GM12878 (cell line): ENCODE measurements around the gene TMEM259. TPM values are rescaled to one million over a fixed set of nuclear protein-coding genes. Genes with fewer than 3 reads are reported as not detected.

ENCODE experiments used
- ATAC-seq: fragments of 200-7000 bp; cut with Tn5 transposase; 3 replicates; pipeline ENCODE4 v1.9.1; 2020; ENCODE audit warnings: mild to moderate bottlenecking, moderate library complexity
- BruUV-seq: library from RNA; stranded (reverse); fragments of 400-500 nt; replicated peaks from 2 replicates; lab custom pipeline; 2021; lab: Mats Ljungman, UMichigan
- CTCF ChIA-PET: fragments of 300-600 bp; sonication (Branson Sonifier 250); formaldehyde crosslinking; extraction: SDS; loops from one replicate; lab custom pipeline; 2021; ENCODE audit warnings: inconsistent platforms; lab: Yijun Ruan, JAX
- POLR2A ChIA-PET: fragments of 350-600 bp; formaldehyde crosslinking; extraction: SDS; loops from one replicate; lab custom pipeline; 2021; ENCODE audit warnings: inconsistent platforms; lab: Charles Lee
- RAD21 ChIA-PET: fragments of 300-600 bp; sonication (Branson Sonifier 250); formaldehyde crosslinking; loops from one replicate; lab custom pipeline; 2023; ENCODE audit warnings: antibody characterized with exemption; ENCODE audit not compliant: unreplicated experiment; lab: Charles Lee
- SMC1A ChIA-PET: fragments of 300-600 bp; sonication (Branson Sonifier 250); formaldehyde crosslinking; loops from one replicate; lab custom pipeline; 2023; ENCODE audit not compliant: unreplicated experiment, uncharacterized antibody; lab: Charles Lee
- DNase-seq: peaks from one replicate; pipeline ENCODE4 v3.0.0-alpha.2; 2011; ENCODE audit warnings: low read depth, low spot score
- FAIRE-seq: peaks from 3 replicates; lab custom pipeline; 2011; peaks lifted over from hg19 to GRCh38; lab: Jason Lieb, UNC
- H2AFZ ChIP-seq: 2 replicates; pipeline ENCODE4 v1.6.0; 2011; ENCODE audit warnings: low read depth, low read length, control low read depth; ENCODE audit not compliant: control insufficient read depth
- H3K27ac ChIP-seq: 2 replicates; pipeline ENCODE4 v1.5.1; 2011; ENCODE audit warnings: control low read depth; ENCODE audit not compliant: control insufficient read depth, insufficient read depth
- H3K27me3 ChIP-seq, 2 experiments: replicated peaks in 1 of 2; 2 replicates each; pipeline versions ENCODE4 v1.6.0 to v1.6.1; 2011; ENCODE audit warnings: low read length in 1 of 2; ENCODE audit not compliant: control insufficient read depth in 2 of 2, insufficient read depth in 2 of 2
- H3K36me3 ChIP-seq, 2 experiments: 2 replicates each; pipeline ENCODE4 v1.5.1; 2011; ENCODE audit warnings: low read length in 1 of 2; ENCODE audit not compliant: control insufficient read depth in 2 of 2, insufficient read depth in 2 of 2
- H3K4me1 ChIP-seq: 2 replicates; pipeline ENCODE4 v1.6.1; 2011; ENCODE audit warnings: mild to moderate bottlenecking, low read length, moderate library complexity, mixed read lengths; ENCODE audit not compliant: control insufficient read depth, insufficient read depth
- H3K4me2 ChIP-seq: 2 replicates; pipeline ENCODE4 v1.6.0; 2011; ENCODE audit warnings: control low read depth; ENCODE audit not compliant: control insufficient read depth, insufficient read depth
- H3K4me3 ChIP-seq: fragments of 200-600 bp; sonication (generic); 2 replicates; pipeline ENCODE4 v1.5.1; 2016
- H3K79me2 ChIP-seq: 2 replicates; pipeline ENCODE4 v1.6.0; 2011; ENCODE audit warnings: low read length; ENCODE audit not compliant: control insufficient read depth, insufficient read depth
- H3K9ac ChIP-seq: 2 replicates; pipeline ENCODE4 v1.8.0; 2011; ENCODE audit warnings: low read length, control low read depth, mixed read lengths; ENCODE audit not compliant: control insufficient read depth, insufficient read depth
- H3K9me3 ChIP-seq: replicated peaks from 3 replicates; pipeline ENCODE4 v1.5.1; 2011; ENCODE audit warnings: mild to moderate bottlenecking, low read length; ENCODE audit not compliant: control insufficient read depth, insufficient read depth
- H4K20me1 ChIP-seq: 2 replicates; pipeline ENCODE4 v1.6.0; 2011; ENCODE audit not compliant: control insufficient read depth, insufficient read depth
- ATF3 ChIP-seq: IDR thresholded peaks from 2 replicates; pipeline ENCODE4 v1.6.1; 2011; ENCODE audit warnings: low read depth, mild to moderate bottlenecking, low read length, moderate library complexity, borderline replicate concordance; ENCODE audit errors: extremely low read depth
- BHLHE40 ChIP-seq, 2 experiments: fragments of 450-650 bp in 1 of 2; IDR thresholded peaks; 2 replicates each; pipeline ENCODE4 v1.6.1; 2011 to 2017; ENCODE audit warnings: low read depth in 2 of 2, borderline replicate concordance in 1 of 2, improper control_type of control experiment in 1 of 2, low read length in 1 of 2, mild to moderate bottlenecking in 1 of 2
- CBX5 ChIP-seq: sonication (generic); IDR thresholded peaks from 2 replicates; pipeline ENCODE4 v1.6.1; 2016; ENCODE audit warnings: low read depth, moderate library complexity, mild to moderate bottlenecking, inconsistent platforms
- CTCF ChIP-seq, 3 experiments: IDR thresholded peaks in 2 of 3; conservative IDR thresholded peaks in 1 of 3; 2 replicates each; pipeline ENCODE4 v1.5.1; 2011; ENCODE audit warnings: low read depth in 3 of 3, low read length in 3 of 3, mild to moderate bottlenecking in 3 of 3, control low read depth in 2 of 3, moderate library complexity in 2 of 3, inconsistent platforms in 1 of 3, mixed read lengths in 1 of 3; ENCODE audit not compliant: control insufficient read depth in 2 of 3, insufficient read depth in 1 of 3; ENCODE audit errors: extremely low read depth in 1 of 3
- FOS ChIP-seq: IDR thresholded peaks from 3 replicates; pipeline ENCODE4 v1.6.1; 2011; ENCODE audit warnings: borderline replicate concordance; ENCODE audit not compliant: insufficient read length; ENCODE audit errors: extremely low read depth
- HCFC1 ChIP-seq: fragments of 150-350 bp; IDR thresholded peaks from 2 replicates; pipeline ENCODE4 v1.6.1; 2014; ENCODE audit warnings: low read length
- MAX ChIP-seq: IDR thresholded peaks from 2 replicates; pipeline ENCODE4 v1.6.1; 2012; ENCODE audit warnings: low read depth, low read length, improper control_type of control experiment
- NFXL1 ChIP-seq: fragments of 450-650 bp; IDR thresholded peaks from 2 replicates; pipeline ENCODE4 v1.6.1; 2017; ENCODE audit warnings: antibody characterized with exemption, mild to moderate bottlenecking, borderline replicate concordance
- NFYB ChIP-seq: IDR thresholded peaks from 2 replicates; pipeline ENCODE4 v1.6.1; 2011; ENCODE audit warnings: low read depth, mild to moderate bottlenecking, low read length, improper control_type of control experiment, moderate library complexity; ENCODE audit not compliant: insufficient read depth
- RAD21 ChIP-seq: IDR thresholded peaks from 2 replicates; pipeline ENCODE4 v1.6.1; 2011; ENCODE audit warnings: mild to moderate bottlenecking, low read depth, low read length, moderate library complexity; ENCODE audit not compliant: insufficient read depth
- RUNX3 ChIP-seq: IDR thresholded peaks from 2 replicates; pipeline ENCODE4 v1.6.1; 2012; ENCODE audit warnings: low read length, inconsistent platforms
- SMAD5 ChIP-seq: IDR thresholded peaks from 2 replicates; pipeline ENCODE4 v1.6.1; 2016; ENCODE audit warnings: antibody characterized with exemption, low read depth
- SREBF2 ChIP-seq: IDR thresholded peaks from 2 replicates; pipeline ENCODE4 v1.6.1; 2012; ENCODE audit warnings: mild to moderate bottlenecking, low read length
- SRF ChIP-seq, 2 experiments: IDR thresholded peaks; 2 replicates each; pipeline ENCODE4 v1.6.1; 2011; ENCODE audit warnings: low read depth in 2 of 2, low read length in 2 of 2, mild to moderate bottlenecking in 1 of 2, moderate library complexity in 1 of 2
- STAT3 ChIP-seq: IDR thresholded peaks from 2 replicates; pipeline ENCODE4 v1.6.1; 2011; ENCODE audit warnings: low read depth, low read length, improper control_type of control experiment
- ZNF274 ChIP-seq: IDR thresholded peaks from one replicate; pipeline ENCODE4 v1.8.0; 2011; ENCODE audit not compliant: insufficient read length, insufficient read depth
- ZNF592 ChIP-seq: fragments of 450-650 bp; IDR thresholded peaks from 2 replicates; pipeline ENCODE4 v1.6.1; 2017; ENCODE audit warnings: mild to moderate bottlenecking, moderate library complexity
- WGBS: methylation state at CpG from one replicate; pipeline ENCODE4 v1.1.6; 2016; ENCODE audit warnings: low lambda C conversion rate; ENCODE audit not compliant: insufficient replicate concordance, insufficient coverage; ENCODE audit errors: missing lambda C conversion rate; 5-methylcytosine and 5-hydroxymethylcytosine counted together
- in situ Hi-C: fragments of 300-500 bp; cut with MboI; formaldehyde crosslinking; loops from 9 replicates; pipeline ENCODE4 v1.14.3; 2018; ENCODE audit warnings: mixed read lengths
- intact Hi-C: fragments of 100-400 bp; cut with micrococcal nuclease; formaldehyde crosslinking; loops from one replicate; pipeline ENCODE4 v1.14.2; 2022; ENCODE audit not compliant: unreplicated experiment
- polyA plus RNA-seq, 11 experiments: library from polyadenylated mRNA; depleted of rRNA in 4 of 11; unstranded in 6 of 11; stranded (reverse) in 5 of 11; fragments of >200 nt; fragmentation: Nextera tagmentation in 4 of 11; fragmentation: Illumina TruSeq in 1 of 11; extraction: Ambion mirVana in 4 of 11; extraction: Trizol in 1 of 11; gene quantifications; 1 replicate in 1 of 11; 2 replicates in 10 of 11; pipeline versions ENCODE4 v1.2.1 to v1.2.3, GENCODE V29; 2011 to 2016; ENCODE audit warnings: inconsistent platforms in 2 of 11, missing spikeins in 2 of 11, low read depth in 1 of 11
- total RNA-seq, 4 experiments: library from RNA; depleted of rRNA in 3 of 4; stranded (reverse); fragments of >200 nt in 3 of 4; fragmentation: Illumina TruSeq in 1 of 4; extraction: Trizol in 1 of 4; gene quantifications; 2 replicates each; pipeline versions ENCODE4 v1.2.1 to v1.2.3, GENCODE V29; 2013 to 2021

Gene TMEM259
- total and polyA plus RNA-seq, 10 of the 15 experiments (the other 5 are each of a cell fraction or from before 2014, with no cell fraction given): 0.43 to 184 (median 62.0) TPM

- TF ChIP-seq SREBF2 (no peak), BHLHE40 (IDR thresholded peaks at IDR 0.05; ENCODE audit: borderline replicate concordance in 1 of 2, low read depth in 2 of 2, low read length in 1 of 2) (no peak), MAX (no peak), RUNX3 (no peak), NFYB (no peak), FOS (no peak), HCFC1 (no peak), SMAD5 (no peak)
Measured at GRCh38 chr19:971795-972194, 49.1 kb downstream of the TMEM259 start (continued).

- Histone ChIP-seq H3K4me3 (no peak overlapping the region), H2AFZ (no peak overlapping the region), H3K9ac (no peak overlapping the region), H4K20me1 (no peaks in the 10 kb centered on the region), H3K27me3 (no peaks in the 10 kb centered on the region), H3K36me3 (peaks cover 16 to 26% of the 10 kb centered on the region in 2 experiments), H3K4me2 (no peak overlapping the region), H3K79me2 (no peaks in the 10 kb centered on the region), H3K27ac (no peak overlapping the region), H3K9me3 (no peaks in the 10 kb centered on the region; the same call in 2 of the 3 replicates), H3K4me1 (no peaks in the 10 kb centered on the region)
- in situ Hi-C loops (no loop called here), intact Hi-C loops (no loop called here)
- RAD21 ChIA-PET: no interaction called here
- POLR2A ChIA-PET: interaction anchor here (0.6 kb wide), 1 partner anchor 32 kb away, joined by 8 read pairs; no protein-coding TSS in a partner anchor
- ATAC-seq (no peak), DNase-seq (no peak), FAIRE-seq (no peak)
- BruUV-seq: no TSS peak
- CTCF ChIA-PET: interaction anchor here (0.6 to 1.9 kb wide), 4 partner anchors 8 to 48 kb away, joined by 3 to 9 read pairs (median 4); partner anchors contain the start of gene WDR18
- SMC1A ChIA-PET: no interaction called here
- WGBS: over 99% methylated on average over 14 of the region's 14 CpGs
- TF ChIP-seq STAT3 (no peak), ZNF592 (no peak), ATF3 (no peak), CTCF (IDR thresholded peaks at IDR 0.05 in 2 of 3, conservative IDR thresholded peaks at IDR 0.05 in 1 of 3; ENCODE audit: control insufficient read depth in 2 of 3, extremely low read depth in 1 of 3, insufficient read depth in 1 of 3, low read depth in 3 of 3, low read length in 3 of 3) (peak; percentile 25 to 51 (median 50); a peak in 4 of 6 replicates), RUNX3 (peak; percentile 32; the same call in 1 of the 2 replicates), CBX5 (peak; percentile 98), RAD21 (peak; percentile 13; the same call in 1 of the 2 replicates), ZNF274 (no peak), NFXL1 (peak; percentile 89), SRF (IDR thresholded peaks at IDR 0.05; ENCODE audit: low read depth in 2 of 2, low read length in 2 of 2) (no peak)
Measured at GRCh38 chr19:970695-971094, 50.2 kb downstream of the TMEM259 start.
